HCT116 (cell line): ENCODE results near the gene HMGN2. TPM values are rescaled to one million over a fixed set of nuclear protein-coding genes. Genes with fewer than 3 reads are reported as not detected.

Source experiments
- ATAC-seq: fragments of 200-7000 bp; cut with Tn5 transposase; 2 replicates; pipeline ENCODE4 v1.9.1; 2020; ENCODE audit warnings: mild to moderate bottlenecking, moderate library complexity
- BruUV-seq: library from RNA; stranded (reverse); fragments of 400-500 nt; replicated peaks from 2 replicates; lab custom pipeline; 2021; lab: Mats Ljungman, UMichigan
- CTCF ChIA-PET: fragments of 300-600 bp; sonication (Branson Sonifier 250); formaldehyde crosslinking; loops from one replicate; lab custom pipeline; 2021; ENCODE audit warnings: antibody characterized with exemption; lab: Charles Lee
- POLR2A ChIA-PET: fragments of 300-600, 350-600 bp; sonication (Branson Sonifier 250); formaldehyde crosslinking; loops from one replicate; lab custom pipeline; 2021; ENCODE audit warnings: antibody characterized with exemption; lab: Charles Lee
- RAD21 ChIA-PET, 2 experiments: fragments of 300-600 bp; sonication (Branson Sonifier 250); formaldehyde crosslinking; loops; one replicate each; lab custom pipeline; 2023; ENCODE audit warnings: low total read pairs in 2 of 2; ENCODE audit not compliant: uncharacterized antibody in 2 of 2, unreplicated experiment in 2 of 2, low non-redundant PET in 1 of 2; lab: Charles Lee
- DNase-seq: peaks from one replicate; pipeline ENCODE4 v3.0.0-alpha.2; 2010; ENCODE audit warnings: low read depth, low spot score
- H2AFZ ChIP-seq: fragments of 200-600 bp; shearing (Covaris generic), sonication (generic); 2 replicates; pipeline ENCODE4 v1.6.1; 2017; ENCODE audit warnings: low read depth, mixed run types, mixed read lengths, antibody characterized with exemption, low read length; ENCODE audit not compliant: poor library complexity, severe bottlenecking
- H3K27ac ChIP-seq: 2 replicates; pipeline ENCODE4 v1.5.1; 2012; ENCODE audit warnings: low read depth, low read length
- H3K27me3 ChIP-seq: fragments of 200-600 bp; sonication (generic); 2 replicates; pipeline ENCODE4 v1.6.1; 2016; ENCODE audit warnings: mixed run types, low read length, mixed read lengths; ENCODE audit not compliant: insufficient read depth
- H3K36me3 ChIP-seq, 2 experiments: fragments of 200-500 bp in 1 of 2; fragments of 200-600 bp in 1 of 2; sonication (Bioruptor generic) in 1 of 2; sonication (generic) in 1 of 2; 2 replicates each; pipeline versions ENCODE4 v1.5.1 to v1.6.1; 2014 to 2016; ENCODE audit warnings: low read length in 2 of 2, inconsistent platforms in 1 of 2, mixed read lengths in 1 of 2, mixed run types in 1 of 2; ENCODE audit not compliant: insufficient read depth in 2 of 2, control insufficient read depth in 1 of 2
- H3K4me1 ChIP-seq, 2 experiments: fragments of 200-600 bp in 1 of 2; sonication (generic) in 1 of 2; 2 replicates each; pipeline versions ENCODE4 v1.5.1 to v1.6.1; 2012 to 2017; ENCODE audit warnings: low read length in 2 of 2, inconsistent platforms in 1 of 2, mild to moderate bottlenecking in 1 of 2, mixed read lengths in 1 of 2, mixed run types in 1 of 2, moderate library complexity in 1 of 2; ENCODE audit not compliant: insufficient read depth in 2 of 2, control insufficient read depth in 1 of 2
- H3K4me2 ChIP-seq: fragments of 200-600 bp; sonication (generic); 2 replicates; pipeline ENCODE4 v1.6.1; 2017; ENCODE audit warnings: mixed run types, low read length, mixed read lengths
- H3K4me3 ChIP-seq, 2 experiments: fragments of 200-600 bp in 1 of 2; sonication (generic) in 1 of 2; replicated peaks in 1 of 2; 2 replicates each; pipeline ENCODE4 v1.5.1; 2011 to 2016; ENCODE audit warnings: low read length in 2 of 2, control low read depth in 1 of 2, low read depth in 1 of 2, mild to moderate bottlenecking in 1 of 2, mixed read lengths in 1 of 2, mixed run types in 1 of 2
- H3K79me2 ChIP-seq: fragments of 200-600 bp; sonication (generic); 2 replicates; pipeline ENCODE4 v1.6.1; 2017; ENCODE audit warnings: mild to moderate bottlenecking, mixed run types, low read length, moderate library complexity, mixed read lengths; ENCODE audit not compliant: insufficient read depth
- H3K9ac ChIP-seq: fragments of 200-600 bp; sonication (generic); 2 replicates; pipeline ENCODE4 v1.6.1; 2016; ENCODE audit warnings: low read length, mixed read lengths
- H3K9me2 ChIP-seq: fragments of 200-600 bp; sonication (generic), shearing (Covaris generic); 2 replicates; pipeline ENCODE4 v1.6.1; 2017; ENCODE audit warnings: mixed run types, mild to moderate bottlenecking, moderate library complexity; ENCODE audit not compliant: insufficient read depth
- H3K9me3 ChIP-seq, 2 experiments: fragments of 200-500 bp in 1 of 2; fragments of 200-600 bp in 1 of 2; sonication (Bioruptor generic) in 1 of 2; sonication (generic) in 1 of 2; 2 replicates each; pipeline ENCODE4 v1.6.1; 2014 to 2017; ENCODE audit warnings: low read length in 2 of 2, mixed read lengths in 2 of 2, inconsistent platforms in 1 of 2, low read depth in 1 of 2, mild to moderate bottlenecking in 1 of 2, mixed run types in 1 of 2, moderate library complexity in 1 of 2; ENCODE audit not compliant: control insufficient read depth in 1 of 2, insufficient read depth in 1 of 2
- H4K20me1 ChIP-seq: fragments of 200-600 bp; sonication (generic), shearing (Covaris generic); 2 replicates; pipeline ENCODE4 v1.6.1; 2017; ENCODE audit warnings: mixed run types, mild to moderate bottlenecking, moderate library complexity; ENCODE audit not compliant: insufficient read depth
- EZH2 ChIP-seq: fragments of 200-600 bp; sonication (generic); IDR thresholded peaks from 2 replicates; pipeline ENCODE4 v1.6.1; 2017; ENCODE audit warnings: antibody characterized with exemption, mixed run types
- RAD21 ChIP-seq: IDR thresholded peaks from 2 replicates; pipeline ENCODE4 v1.6.1; 2012; ENCODE audit warnings: low read depth, mild to moderate bottlenecking
- SP1 ChIP-seq: IDR thresholded peaks from 2 replicates; pipeline ENCODE4 v1.6.1; 2012; ENCODE audit warnings: low read depth
- ZFX ChIP-seq: fragments of 450-650 bp; IDR thresholded peaks from 2 replicates; pipeline ENCODE4 v1.6.1; 2017
- intact Hi-C: fragments of 100-400 bp; cut with micrococcal nuclease; formaldehyde crosslinking; loops from 2 replicates; pipeline ENCODE4 v1.10.0; 2022
- total RNA-seq: library from RNA; stranded (reverse); gene quantifications from one replicate; pipeline ENCODE4 v1.2.1, GENCODE V29; 2021; ENCODE audit not compliant: unreplicated experiment
- TF ChIP-seq, protein P1 (sequence below), 3 experiments: fragments of 200-600 bp in 1 of 3; sonication (generic) in 1 of 3; IDR thresholded peaks in 2 of 3; conservative IDR thresholded peaks in 1 of 3; 2 replicates each; pipeline ENCODE4 v1.5.1; 2012 to 2017; ENCODE audit warnings: low read depth in 2 of 3, low read length in 2 of 3, antibody characterized with exemption in 1 of 3, borderline replicate concordance in 1 of 3, control low read depth in 1 of 3, mild to moderate bottlenecking in 1 of 3, mixed read lengths in 1 of 3, mixed run types in 1 of 3, moderate library complexity in 1 of 3; ENCODE audit not compliant: insufficient read depth in 1 of 3
- TF ChIP-seq, protein P2 (sequence below): IDR thresholded peaks from 2 replicates; pipeline ENCODE4 v1.6.1; 2012; ENCODE audit warnings: low read depth
- TF ChIP-seq, protein P3 (sequence below): IDR thresholded peaks from 2 replicates; pipeline ENCODE4 v1.6.1; 2012
- TF ChIP-seq, protein P4 (sequence below): IDR thresholded peaks from 2 replicates; pipeline ENCODE4 v1.6.1; 2011; ENCODE audit warnings: mild to moderate bottlenecking, low read length, moderate library complexity; ENCODE audit not compliant: insufficient replicate concordance; ENCODE audit errors: extremely low read depth

HMGN2 gene
- total RNA-seq, 1 experiment from 2014 or later: 483 TPM

DNA sequence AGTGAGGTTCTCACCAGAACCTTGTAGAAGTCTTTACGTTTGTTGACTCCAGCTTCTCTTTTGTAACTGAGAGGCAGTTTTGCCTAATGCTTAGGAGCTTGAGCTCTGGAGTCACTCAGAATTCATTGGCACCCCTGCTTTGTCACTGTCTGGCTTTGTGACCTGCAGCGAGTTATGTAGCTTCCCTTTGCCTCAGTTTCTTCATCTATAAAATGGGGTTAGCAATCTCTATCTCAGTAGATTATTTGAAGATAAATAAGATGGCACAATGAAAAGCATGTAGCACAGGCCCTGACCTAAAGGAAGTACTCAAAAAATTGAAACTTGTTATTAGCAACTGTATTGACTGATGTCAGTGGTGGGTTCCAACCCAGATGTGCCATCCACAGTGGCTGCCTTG lies 32.0 kb upstream of the HMGN2 start:
- ChIA-PET POLR2A (no interaction called here), RAD21 (no interaction called here), CTCF (interaction anchor here (0.7 kb wide), 1 partner anchor 23 kb away, joined by 3 read pairs; no protein-coding TSS in a partner anchor)
- Histone ChIP-seq H3K36me3 (peaks cover 35 to 38% of the 10 kb centered on the region in 2 experiments), H3K27ac (no peak overlapping the region), H3K4me2 (no peak overlapping the region), H3K4me1 (no peaks in the 10 kb centered on the region), H4K20me1 (no peaks in the 10 kb centered on the region), H3K9me2 (no peaks in the 10 kb centered on the region), H3K9me3 (no peaks in the 10 kb centered on the region), H3K4me3 (no peak overlapping the region), H3K9ac (no peak overlapping the region), H3K79me2 (no peaks in the 10 kb centered on the region), H2AFZ (no peak overlapping the region), H3K27me3 (no peaks in the 10 kb centered on the region)
- no TSS peak for BruUV-seq
- DNase-seq (no peak), ATAC-seq (no peak)
- intact Hi-C loops: no loop called here
- TF ChIP-seq, protein P1, sequence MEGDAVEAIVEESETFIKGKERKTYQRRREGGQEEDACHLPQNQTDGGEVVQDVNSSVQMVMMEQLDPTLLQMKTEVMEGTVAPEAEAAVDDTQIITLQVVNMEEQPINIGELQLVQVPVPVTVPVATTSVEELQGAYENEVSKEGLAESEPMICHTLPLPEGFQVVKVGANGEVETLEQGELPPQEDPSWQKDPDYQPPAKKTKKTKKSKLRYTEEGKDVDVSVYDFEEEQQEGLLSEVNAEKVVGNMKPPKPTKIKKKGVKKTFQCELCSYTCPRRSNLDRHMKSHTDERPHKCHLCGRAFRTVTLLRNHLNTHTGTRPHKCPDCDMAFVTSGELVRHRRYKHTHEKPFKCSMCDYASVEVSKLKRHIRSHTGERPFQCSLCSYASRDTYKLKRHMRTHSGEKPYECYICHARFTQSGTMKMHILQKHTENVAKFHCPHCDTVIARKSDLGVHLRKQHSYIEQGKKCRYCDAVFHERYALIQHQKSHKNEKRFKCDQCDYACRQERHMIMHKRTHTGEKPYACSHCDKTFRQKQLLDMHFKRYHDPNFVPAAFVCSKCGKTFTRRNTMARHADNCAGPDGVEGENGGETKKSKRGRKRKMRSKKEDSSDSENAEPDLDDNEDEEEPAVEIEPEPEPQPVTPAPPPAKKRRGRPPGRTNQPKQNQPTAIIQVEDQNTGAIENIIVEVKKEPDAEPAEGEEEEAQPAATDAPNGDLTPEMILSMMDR (IDR thresholded peaks at IDR 0.05 in 2 of 3, conservative IDR thresholded peaks at IDR 0.05 in 1 of 3; ENCODE audit: borderline replicate concordance in 1 of 3, insufficient read depth in 1 of 3, low read depth in 2 of 3, low read length in 2 of 3): no peak
- TF ChIP-seq, all 23 proteins: peak for 0

DNA sequence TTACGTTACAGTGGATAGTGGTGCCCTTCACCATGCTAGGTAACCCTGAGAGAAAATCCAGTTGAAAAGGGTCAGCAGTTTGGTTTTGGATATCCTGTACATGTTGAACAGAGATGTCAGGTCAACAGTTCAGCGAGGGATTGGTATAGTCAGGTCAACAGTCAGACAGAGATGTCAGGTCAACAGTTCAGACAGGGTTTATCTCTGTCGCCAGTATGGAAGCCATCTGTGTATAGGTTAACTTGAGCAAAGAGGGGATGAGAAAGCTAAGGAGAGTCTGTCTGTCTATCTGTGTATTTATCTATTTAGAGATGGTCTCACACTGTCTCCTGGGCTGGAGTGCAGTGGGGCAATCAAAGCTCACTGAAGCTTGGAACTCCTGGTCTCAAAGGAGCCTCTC lies 22.4 kb upstream of the HMGN2 start:
- H4K20me1 ChIP-seq: no peaks in the 10 kb centered on the region
- H3K4me1 ChIP-seq: no peaks in the 10 kb centered on the region
- intact Hi-C loops: no loop called here
- no peaks in the 10 kb centered on the region for H3K79me2 ChIP-seq
- CTCF ChIA-PET: no interaction called here
- RAD21 ChIA-PET: no interaction called here
- no peak overlapping the region for H3K27ac ChIP-seq
- no peak overlapping the region for H3K4me3 ChIP-seq
- no peak overlapping the region for H3K9ac ChIP-seq
- POLR2A ChIA-PET: no interaction called here
- no TSS peak for BruUV-seq
- TF ChIP-seq, protein P2, sequence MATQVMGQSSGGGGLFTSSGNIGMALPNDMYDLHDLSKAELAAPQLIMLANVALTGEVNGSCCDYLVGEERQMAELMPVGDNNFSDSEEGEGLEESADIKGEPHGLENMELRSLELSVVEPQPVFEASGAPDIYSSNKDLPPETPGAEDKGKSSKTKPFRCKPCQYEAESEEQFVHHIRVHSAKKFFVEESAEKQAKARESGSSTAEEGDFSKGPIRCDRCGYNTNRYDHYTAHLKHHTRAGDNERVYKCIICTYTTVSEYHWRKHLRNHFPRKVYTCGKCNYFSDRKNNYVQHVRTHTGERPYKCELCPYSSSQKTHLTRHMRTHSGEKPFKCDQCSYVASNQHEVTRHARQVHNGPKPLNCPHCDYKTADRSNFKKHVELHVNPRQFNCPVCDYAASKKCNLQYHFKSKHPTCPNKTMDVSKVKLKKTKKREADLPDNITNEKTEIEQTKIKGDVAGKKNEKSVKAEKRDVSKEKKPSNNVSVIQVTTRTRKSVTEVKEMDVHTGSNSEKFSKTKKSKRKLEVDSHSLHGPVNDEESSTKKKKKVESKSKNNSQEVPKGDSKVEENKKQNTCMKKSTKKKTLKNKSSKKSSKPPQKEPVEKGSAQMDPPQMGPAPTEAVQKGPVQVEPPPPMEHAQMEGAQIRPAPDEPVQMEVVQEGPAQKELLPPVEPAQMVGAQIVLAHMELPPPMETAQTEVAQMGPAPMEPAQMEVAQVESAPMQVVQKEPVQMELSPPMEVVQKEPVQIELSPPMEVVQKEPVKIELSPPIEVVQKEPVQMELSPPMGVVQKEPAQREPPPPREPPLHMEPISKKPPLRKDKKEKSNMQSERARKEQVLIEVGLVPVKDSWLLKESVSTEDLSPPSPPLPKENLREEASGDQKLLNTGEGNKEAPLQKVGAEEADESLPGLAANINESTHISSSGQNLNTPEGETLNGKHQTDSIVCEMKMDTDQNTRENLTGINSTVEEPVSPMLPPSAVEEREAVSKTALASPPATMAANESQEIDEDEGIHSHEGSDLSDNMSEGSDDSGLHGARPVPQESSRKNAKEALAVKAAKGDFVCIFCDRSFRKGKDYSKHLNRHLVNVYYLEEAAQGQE: no peak
- no peak for TF ChIP-seq ZFX
- no peak for TF ChIP-seq EZH2
- TF ChIP-seq, protein P3, sequence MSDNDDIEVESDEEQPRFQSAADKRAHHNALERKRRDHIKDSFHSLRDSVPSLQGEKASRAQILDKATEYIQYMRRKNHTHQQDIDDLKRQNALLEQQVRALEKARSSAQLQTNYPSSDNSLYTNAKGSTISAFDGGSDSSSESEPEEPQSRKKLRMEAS: no peak
- TF ChIP-seq, protein P4, sequence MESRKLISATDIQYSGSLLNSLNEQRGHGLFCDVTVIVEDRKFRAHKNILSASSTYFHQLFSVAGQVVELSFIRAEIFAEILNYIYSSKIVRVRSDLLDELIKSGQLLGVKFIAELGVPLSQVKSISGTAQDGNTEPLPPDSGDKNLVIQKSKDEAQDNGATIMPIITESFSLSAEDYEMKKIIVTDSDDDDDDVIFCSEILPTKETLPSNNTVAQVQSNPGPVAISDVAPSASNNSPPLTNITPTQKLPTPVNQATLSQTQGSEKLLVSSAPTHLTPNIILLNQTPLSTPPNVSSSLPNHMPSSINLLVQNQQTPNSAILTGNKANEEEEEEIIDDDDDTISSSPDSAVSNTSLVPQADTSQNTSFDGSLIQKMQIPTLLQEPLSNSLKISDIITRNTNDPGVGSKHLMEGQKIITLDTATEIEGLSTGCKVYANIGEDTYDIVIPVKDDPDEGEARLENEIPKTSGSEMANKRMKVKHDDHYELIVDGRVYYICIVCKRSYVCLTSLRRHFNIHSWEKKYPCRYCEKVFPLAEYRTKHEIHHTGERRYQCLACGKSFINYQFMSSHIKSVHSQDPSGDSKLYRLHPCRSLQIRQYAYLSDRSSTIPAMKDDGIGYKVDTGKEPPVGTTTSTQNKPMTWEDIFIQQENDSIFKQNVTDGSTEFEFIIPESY: no peak
- TF ChIP-seq SP1: no peak
- no peak for TF ChIP-seq RAD21
- no peaks in the 10 kb centered on the region for H3K27me3 ChIP-seq
- ATAC-seq (no peak), DNase-seq (no peak)
- H3K4me2 ChIP-seq: no peak overlapping the region
- no peaks in the 10 kb centered on the region for H3K9me2 ChIP-seq
- peaks cover 15 to 18% of the 10 kb centered on the region in 2 experiments; a peak in 3 of 4 replicates for H3K36me3 ChIP-seq
- H3K9me3 ChIP-seq: no peaks in the 10 kb centered on the region
- H2AFZ ChIP-seq: no peak overlapping the region
